Endothelial cell of hepatic sinusoid (primary cell): ENCODE data around the gene CRACR2A.

Experiments used
- in situ Hi-C: cut with HindIII; loops from 2 replicates; pipeline ENCODE4 v1.10.0; 2017; ENCODE audit warnings: low sequenced_read_pairs

Gene CRACR2A

DNA sequence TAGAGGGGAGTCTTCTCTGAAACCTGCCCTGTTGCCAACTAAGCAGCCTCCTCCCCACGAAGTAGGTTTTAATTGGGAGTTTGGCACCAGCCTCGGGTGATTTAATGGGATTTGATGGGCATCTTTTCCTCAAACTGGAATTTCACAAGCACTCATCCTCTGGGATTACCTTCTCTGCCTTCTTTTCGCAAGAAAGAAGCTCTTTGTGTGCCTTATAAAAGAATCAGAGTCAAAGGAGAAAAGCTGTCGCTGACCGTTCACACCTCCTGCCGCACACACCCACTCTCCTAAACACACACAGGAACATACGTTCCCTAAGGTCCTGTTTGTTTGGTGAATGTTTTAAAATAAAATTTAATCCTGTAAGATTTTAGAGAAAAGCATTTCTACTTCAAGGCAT, 177.9 kb downstream of the CRACR2A start:
- in situ Hi-C loops, result loop anchor here (5.0 kb wide), 1 partner anchor 32 kb away; no protein-coding TSS in a partner anchor

DNA sequence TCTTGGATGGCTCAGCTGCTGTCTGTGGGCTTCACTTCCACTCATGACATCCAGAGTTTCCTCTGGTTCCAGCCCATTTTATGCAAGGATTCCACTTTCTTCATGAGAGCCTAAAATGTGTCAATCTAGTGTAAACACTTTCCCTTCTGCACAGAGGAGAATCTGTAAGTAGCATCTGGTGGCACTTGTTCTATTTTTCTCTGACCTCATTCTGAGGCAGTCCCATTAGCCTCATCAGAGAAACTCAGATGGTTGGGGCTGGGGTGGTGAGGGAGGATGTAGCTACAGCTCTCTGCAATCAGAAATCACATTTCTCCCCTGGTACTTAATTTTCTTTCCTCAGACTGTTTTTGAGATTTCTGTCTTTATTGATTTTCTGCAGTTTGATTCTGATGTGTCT, 180.3 kb downstream of the CRACR2A start:
- in situ Hi-C loops, result loop anchor here (5.0 kb wide), 1 partner anchor 35 kb away; no protein-coding TSS in a partner anchor

DNA sequence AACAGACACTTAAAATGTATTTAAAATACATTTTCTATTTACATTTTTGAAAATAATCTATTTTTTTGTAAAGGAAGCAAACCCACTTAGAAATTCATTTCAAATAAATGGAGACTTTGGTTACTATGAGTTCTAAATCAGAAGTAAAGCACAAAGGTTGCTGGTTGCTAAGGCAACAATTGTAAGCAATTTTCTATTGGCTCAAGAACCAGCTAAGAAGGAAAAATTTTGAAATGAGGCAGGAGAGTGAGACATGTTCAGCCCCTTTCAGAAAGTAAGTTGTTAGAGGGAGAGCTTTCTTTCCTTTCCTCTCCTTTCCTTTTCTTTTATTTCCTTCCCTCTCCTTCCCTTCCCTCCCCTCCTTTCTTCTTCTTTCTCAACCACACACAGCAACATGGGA, 181.2 kb downstream of the CRACR2A start:
- in situ Hi-C loops, result loop anchor here (5.0 kb wide), 1 partner anchor 36 kb away; no protein-coding TSS in a partner anchor

DNA sequence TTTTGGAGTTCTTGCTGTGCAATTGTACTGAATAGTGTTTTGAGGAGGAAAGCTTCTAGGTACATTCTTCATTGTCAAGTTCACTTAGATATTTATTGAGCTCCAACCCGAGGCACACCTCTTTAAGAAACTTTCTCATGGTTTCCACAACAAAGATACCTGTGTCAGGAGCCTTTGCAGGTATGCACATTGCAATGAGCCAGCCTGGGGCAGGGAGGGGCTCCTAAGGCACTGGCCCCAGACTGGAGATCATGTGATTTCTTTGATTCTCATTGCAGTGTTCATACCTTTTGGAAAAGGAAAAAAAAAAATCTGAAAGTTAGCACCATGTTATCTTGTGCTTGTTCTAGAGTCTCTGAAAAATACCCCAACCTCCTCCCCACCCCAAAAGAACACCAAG, 181.6 kb downstream of the CRACR2A start:
- in situ Hi-C loops, result loop anchor here (5.0 kb wide), 1 partner anchor 36 kb away; no protein-coding TSS in a partner anchor

DNA sequence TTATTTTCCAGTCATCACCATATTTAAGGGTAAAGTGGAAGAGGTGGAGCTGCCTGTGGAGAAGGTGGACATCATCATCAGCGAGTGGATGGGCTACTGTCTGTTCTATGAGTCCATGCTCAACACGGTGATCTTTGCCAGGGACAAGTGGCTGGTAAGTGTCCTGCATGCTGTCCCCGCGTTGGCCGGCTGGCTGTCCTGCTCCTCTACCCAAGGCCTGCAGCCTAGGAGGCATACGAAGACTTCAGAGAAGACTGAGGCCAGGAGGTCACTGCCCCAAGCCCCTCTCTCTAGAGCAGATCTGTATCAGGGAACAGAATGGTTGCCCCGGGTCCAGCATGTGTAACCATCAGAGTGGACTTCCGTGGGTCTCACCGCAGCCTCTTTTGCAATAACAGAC, 184.2 kb downstream of the CRACR2A start:
- in situ Hi-C loops, result no loop called here

DNA sequence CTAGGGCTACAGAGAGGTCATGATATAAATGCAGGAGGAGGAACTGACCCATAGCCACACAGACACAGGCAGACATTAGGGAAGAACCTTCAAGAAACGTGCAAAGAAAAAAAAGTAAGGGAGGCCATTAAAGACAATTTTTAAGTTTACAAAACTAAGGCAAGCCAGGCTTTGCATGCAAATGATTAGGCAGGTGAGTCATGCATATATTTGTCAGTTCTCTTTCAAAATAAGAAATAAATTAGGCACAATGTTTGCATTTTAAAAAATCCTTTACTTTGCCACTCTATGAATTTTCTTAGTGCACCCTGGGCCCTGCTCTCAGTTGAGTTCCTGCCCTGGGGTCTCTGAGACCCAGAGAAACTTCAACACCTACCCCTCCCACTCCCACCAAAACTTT, 186.9 kb downstream of the CRACR2A start:
- in situ Hi-C loops, result no loop called here
